Activated CD8-positive, alpha-beta T cell treated with anti-CD3 and anti-CD28 coated beads, Interleukin-2, amount 10 ng/mL, durations not matched to agents 7 days and 5 days (primary cell): Measurements from ENCODE around the gene RAD51AP1. TPM values are rescaled to one million over a fixed set of nuclear protein-coding genes. Genes with fewer than 3 reads are reported as not detected.
A peak's percentile ranks its signal among the peaks of the same experiment; 100 is the strongest.

Source experiments
- ATAC-seq: fragments of 150-1000 bp; cut with Tn5 transposase; one replicate; pipeline ENCODE4 v1.10.0; 2021; ENCODE audit warnings: moderate library complexity
- CTCF ChIA-PET: fragments of 350-600 bp; sonication (Branson Sonifier 250); formaldehyde crosslinking; loops from one replicate; lab custom pipeline; 2021; ENCODE audit warnings: antibody characterized with exemption; lab: Charles Lee
- POLR2A ChIA-PET: fragments of 350-600 bp; sonication (Branson Sonifier 250); formaldehyde crosslinking; loops from one replicate; lab custom pipeline; 2021; ENCODE audit warnings: antibody characterized with exemption; lab: Charles Lee
- DNase-seq: peaks from one replicate; pipeline ENCODE4 v3.0.0-alpha.2; 2020
- H3K27ac Mint-ChIP-seq: one replicate; pipeline ENCODE4 v1.8.0; 2021; ENCODE audit warnings: mild to moderate bottlenecking, mixed read lengths
- H3K27me3 Mint-ChIP-seq: one replicate; pipeline ENCODE4 v1.8.0; 2021; ENCODE audit warnings: low read depth, mixed read lengths
- H3K36me3 Mint-ChIP-seq: one replicate; pipeline ENCODE4 v1.8.0; 2021; ENCODE audit warnings: low read depth, mixed read lengths
- H3K4me1 Mint-ChIP-seq: one replicate; pipeline ENCODE4 v1.8.0; 2021; ENCODE audit warnings: low read depth, mixed read lengths
- H3K4me3 Mint-ChIP-seq: one replicate; pipeline ENCODE4 v1.8.0; 2021; ENCODE audit warnings: mild to moderate bottlenecking, mixed read lengths
- H3K9me3 Mint-ChIP-seq: one replicate; pipeline ENCODE4 v1.8.0; 2022; ENCODE audit warnings: mixed read lengths; ENCODE audit not compliant: insufficient read depth
- total RNA-seq, 2 experiments: library from RNA; stranded (reverse); gene quantifications; one replicate each; pipeline ENCODE4 v1.2.3, GENCODE V29; 2021

Gene RAD51AP1
- total RNA-seq, 2 experiments from 2014 or later = 44.6 to 55.6 TPM

DNA sequence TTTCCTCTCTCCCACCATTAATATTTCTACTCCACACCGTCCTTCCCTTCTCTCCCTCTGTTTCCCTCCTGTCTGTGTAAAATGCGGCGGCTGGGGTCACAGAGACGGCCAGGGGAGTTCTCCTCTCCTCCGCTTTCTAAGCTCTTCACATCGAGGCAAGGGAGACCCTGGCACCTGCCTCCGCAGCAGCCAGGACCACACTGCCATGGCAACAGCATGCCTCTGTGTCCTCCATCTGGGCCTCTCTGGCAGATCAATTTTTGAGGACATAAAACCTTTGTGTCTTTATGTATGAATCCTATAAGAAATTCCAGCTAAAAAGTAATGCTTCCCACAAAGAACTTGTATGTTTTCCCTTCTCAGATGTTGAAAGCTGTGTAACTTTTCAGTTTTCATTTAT, 64.7 kb downstream of the RAD51AP1 start:
- H3K9me3 Mint-ChIP-seq = no peaks in the 10 kb centered on the region
- no peak overlapping the region for H3K4me3 Mint-ChIP-seq
- H3K36me3 Mint-ChIP-seq = no peaks in the 10 kb centered on the region
- POLR2A ChIA-PET = no interaction called here
- peaks cover 18% of the 10 kb centered on the region for H3K27me3 Mint-ChIP-seq
- DNase-seq (no peak), ATAC-seq (no peak)
- CTCF ChIA-PET = interaction anchor here (0.6 to 2.2 kb wide), 6 partner anchors 9 to 513 kb away, joined by 3 to 10 read pairs (median 4); no protein-coding TSS in a partner anchor
- no peak overlapping the region for H3K27ac Mint-ChIP-seq
- peaks cover 11% of the 10 kb centered on the region for H3K4me1 Mint-ChIP-seq

GRCh38 chr12:4603946-4604345, 65.3 kb downstream of the RAD51AP1 start:
- no peak overlapping the region for H3K4me3 Mint-ChIP-seq
- H3K27ac Mint-ChIP-seq = no peak overlapping the region
- ChIA-PET POLR2A (no interaction called here), CTCF (interaction anchor here (0.6 to 2.7 kb wide), 19 partner anchors 7 to 513 kb away, joined by 3 to 15 read pairs (median 5); partner anchors contain the start of genes AKAP3 and NDUFA9)
- ATAC-seq (no peak), DNase-seq (no peak)
- no peaks in the 10 kb centered on the region for H3K36me3 Mint-ChIP-seq
- H3K9me3 Mint-ChIP-seq = no peaks in the 10 kb centered on the region
- peaks cover 11% of the 10 kb centered on the region for H3K4me1 Mint-ChIP-seq
- peaks cover 18% of the 10 kb centered on the region for H3K27me3 Mint-ChIP-seq

DNA sequence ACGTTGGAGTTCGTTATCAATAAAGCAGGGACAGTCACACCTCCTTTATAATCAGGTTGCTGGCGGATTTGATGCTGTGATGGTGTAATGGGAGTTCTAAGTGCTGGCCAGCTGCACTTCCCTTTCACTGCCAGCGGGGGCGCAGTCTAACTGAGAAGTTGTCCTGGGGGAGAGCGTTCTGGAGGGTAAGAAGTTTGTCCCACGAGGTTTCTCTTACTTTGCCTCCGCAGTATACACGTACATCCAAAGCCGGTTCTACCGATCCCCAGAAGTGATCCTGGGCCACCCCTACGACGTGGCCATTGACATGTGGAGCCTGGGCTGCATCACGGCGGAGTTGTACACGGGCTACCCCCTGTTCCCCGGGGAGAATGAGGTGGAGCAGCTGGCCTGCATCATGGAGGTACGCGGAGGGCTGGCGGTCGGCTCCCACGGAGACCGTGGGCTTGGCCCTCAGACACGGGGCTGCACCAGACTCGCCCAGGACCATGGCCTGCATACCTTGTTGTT, 66.0 kb downstream of the RAD51AP1 start:
- H3K4me3 Mint-ChIP-seq = peak overlapping the region; percentile 93
- peaks cover 18% of the 10 kb centered on the region for H3K27me3 Mint-ChIP-seq
- POLR2A ChIA-PET = interaction anchor here (1.1 kb wide), 1 partner anchor 11 kb away, joined by 3 read pairs; no protein-coding TSS in a partner anchor
- CTCF ChIA-PET = interaction anchor here (0.6 to 2.7 kb wide), 21 partner anchors 8 to 254 kb away, joined by 3 to 15 read pairs (median 4); partner anchors contain the start of genes AKAP3 and NDUFA9
- DNase-seq (peak; percentile 89), ATAC-seq (peak; percentile 98)
- no peaks in the 10 kb centered on the region for H3K9me3 Mint-ChIP-seq
- peaks cover 11% of the 10 kb centered on the region for H3K4me1 Mint-ChIP-seq
- H3K27ac Mint-ChIP-seq = peak overlapping the region; percentile 86
- no peaks in the 10 kb centered on the region for H3K36me3 Mint-ChIP-seq

GRCh38 chr12:4607056-4607455, 68.4 kb downstream of the RAD51AP1 start:
- Mint-ChIP-seq H3K27ac (no peak overlapping the region), H3K4me3 (no peak overlapping the region)
- POLR2A ChIA-PET = no interaction called here

DNA sequence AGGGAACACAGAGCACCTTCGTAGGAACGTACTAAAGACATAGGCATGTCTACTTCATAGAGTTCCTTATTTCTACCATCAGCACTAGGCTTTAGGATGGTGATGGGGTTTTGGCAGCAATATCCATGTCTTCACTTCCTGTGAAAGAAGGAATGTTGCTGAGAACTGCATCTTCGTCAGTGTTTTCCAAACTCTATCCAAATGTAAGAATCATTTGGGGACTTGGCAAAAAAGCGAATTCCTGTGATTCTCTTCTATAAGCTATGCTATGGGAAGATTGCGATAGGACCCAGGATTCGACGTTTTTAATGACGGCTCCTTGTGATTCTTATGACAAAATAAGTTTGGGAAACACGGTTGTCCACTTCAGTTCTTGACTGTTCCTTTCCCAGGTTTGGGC, 70.4 kb downstream of the RAD51AP1 start:
- peaks cover 15% of the 10 kb centered on the region for H3K36me3 Mint-ChIP-seq
- H3K9me3 Mint-ChIP-seq = no peaks in the 10 kb centered on the region
- DNase-seq = no peak
- ChIA-PET CTCF (interaction anchor here (1.3 kb wide), 1 partner anchor 40 kb away, joined by 3 read pairs; the partner anchor contains the start of genes AKAP3 and NDUFA9), POLR2A (interaction anchor here (0.6 kb wide), 1 partner anchor 340 kb away, joined by 4 read pairs; no protein-coding TSS in a partner anchor)
- no peak for ATAC-seq
- H3K27ac Mint-ChIP-seq = no peak overlapping the region
- peaks cover 11% of the 10 kb centered on the region for H3K4me1 Mint-ChIP-seq
- H3K27me3 Mint-ChIP-seq = no peaks in the 10 kb centered on the region
- no peak overlapping the region for H3K4me3 Mint-ChIP-seq

More at GRCh38 chr12:4607056-4607455, 68.4 kb downstream of the RAD51AP1 start:
- DNase-seq = no peak
- H3K9me3 Mint-ChIP-seq = no peaks in the 10 kb centered on the region
- peaks cover 11% of the 10 kb centered on the region for H3K4me1 Mint-ChIP-seq
- H3K36me3 Mint-ChIP-seq = no peaks in the 10 kb centered on the region
- ATAC-seq = no peak
- CTCF ChIA-PET = no interaction called here
- H3K27me3 Mint-ChIP-seq = peaks cover 14% of the 10 kb centered on the region

Other genes with a start within 250 kb of the RAD51AP1 start
- gene TIGAR, start 217.7 kb upstream of the RAD51AP1 start, total RNA-seq = 10 to 100 TPM; 14.7 to 15.8 TPM
- not detected for gene FGF23, start 159.2 kb upstream of the RAD51AP1 start, total RNA-seq
- gene FGF6, start 93.1 kb upstream of the RAD51AP1 start, total RNA-seq = not detected
- gene DYRK4, start 23.3 kb downstream of the RAD51AP1 start, total RNA-seq = 10 to 100 TPM; 27.7 to 28.1 TPM
- 1 to 10 TPM; 2.6 to 2.8 TPM for gene AKAP3, start 110.2 kb downstream of the RAD51AP1 start, total RNA-seq
- gene NDUFA9, start 110.2 kb downstream of the RAD51AP1 start, total RNA-seq = 100 to 1,000 TPM; 112 to 120 TPM
- gene GALNT8, start 181.5 kb downstream of the RAD51AP1 start, total RNA-seq = under 1 TPM; 0.76 to 0.84 TPM